ENCODE data around the gene PDE4B.

DNA sequence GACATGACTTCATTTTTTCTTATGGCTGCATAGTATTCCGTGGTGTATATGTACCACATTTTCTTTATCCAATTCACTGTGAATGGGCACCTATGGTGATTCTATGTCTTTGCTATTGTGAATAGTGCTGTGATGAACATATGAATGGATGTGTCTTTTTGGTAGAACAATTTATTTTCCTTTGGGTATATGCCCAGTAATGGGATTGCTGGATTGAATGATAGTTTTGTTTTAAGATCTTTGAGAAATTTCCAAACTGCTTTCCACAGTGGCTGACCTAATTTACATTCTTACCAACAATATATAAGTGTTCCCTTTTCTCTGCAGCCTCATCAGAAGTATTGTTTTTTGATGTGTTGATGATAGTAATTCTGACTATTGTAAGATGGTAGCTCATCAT lies 379.6 kb downstream of the PDE4B start:
- TF ChIP-seq EZH2phosphoT487 (IDR thresholded peaks at IDR 0.05; ENCODE audit: borderline replicate concordance, low read length): no peak
- TF ChIP-seq, protein P1, sequence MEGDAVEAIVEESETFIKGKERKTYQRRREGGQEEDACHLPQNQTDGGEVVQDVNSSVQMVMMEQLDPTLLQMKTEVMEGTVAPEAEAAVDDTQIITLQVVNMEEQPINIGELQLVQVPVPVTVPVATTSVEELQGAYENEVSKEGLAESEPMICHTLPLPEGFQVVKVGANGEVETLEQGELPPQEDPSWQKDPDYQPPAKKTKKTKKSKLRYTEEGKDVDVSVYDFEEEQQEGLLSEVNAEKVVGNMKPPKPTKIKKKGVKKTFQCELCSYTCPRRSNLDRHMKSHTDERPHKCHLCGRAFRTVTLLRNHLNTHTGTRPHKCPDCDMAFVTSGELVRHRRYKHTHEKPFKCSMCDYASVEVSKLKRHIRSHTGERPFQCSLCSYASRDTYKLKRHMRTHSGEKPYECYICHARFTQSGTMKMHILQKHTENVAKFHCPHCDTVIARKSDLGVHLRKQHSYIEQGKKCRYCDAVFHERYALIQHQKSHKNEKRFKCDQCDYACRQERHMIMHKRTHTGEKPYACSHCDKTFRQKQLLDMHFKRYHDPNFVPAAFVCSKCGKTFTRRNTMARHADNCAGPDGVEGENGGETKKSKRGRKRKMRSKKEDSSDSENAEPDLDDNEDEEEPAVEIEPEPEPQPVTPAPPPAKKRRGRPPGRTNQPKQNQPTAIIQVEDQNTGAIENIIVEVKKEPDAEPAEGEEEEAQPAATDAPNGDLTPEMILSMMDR (conservative IDR thresholded peaks at IDR 0.05; ENCODE audit: low read depth, low read length): no peak
- TF ChIP-seq EZH2 (IDR thresholded peaks at IDR 0.05; ENCODE audit: low read length, unreplicated experiment): no peak

Measured in PC-3 (cell line).